Calu3 (cell line): ENCODE measurements around the gene TRIM32. TPM values are rescaled to one million over a fixed set of nuclear protein-coding genes. Genes with fewer than 3 reads are reported as not detected.

Experiments
- BruUV-seq: library from RNA; stranded (reverse); fragments of 400-500 nt; replicated peaks from 2 replicates; lab custom pipeline; 2021; lab: Mats Ljungman, UMichigan
- CTCF ChIA-PET: fragments of 300-600 bp; sonication (Branson Sonifier 250); formaldehyde crosslinking; loops from one replicate; lab custom pipeline; 2022; ENCODE audit warnings: antibody characterized with exemption; lab: Charles Lee
- DNase-seq: peaks from one replicate; pipeline ENCODE4 v3.0.0; 2022
- H3K27ac Mint-ChIP-seq: one replicate; pipeline ENCODE4 v1.8.0; 2022; ENCODE audit warnings: mixed read lengths; ENCODE audit not compliant: unreplicated experiment
- H3K27me3 Mint-ChIP-seq: one replicate; pipeline ENCODE4 v1.8.0; 2022; ENCODE audit warnings: mixed read lengths; ENCODE audit not compliant: unreplicated experiment
- H3K36me3 Mint-ChIP-seq: one replicate; pipeline ENCODE4 v1.8.0; 2022; ENCODE audit warnings: mild to moderate bottlenecking, moderate library complexity, mixed read lengths; ENCODE audit not compliant: insufficient read depth, unreplicated experiment
- H3K4me1 Mint-ChIP-seq: one replicate; pipeline ENCODE4 v1.8.0; 2022; ENCODE audit warnings: mild to moderate bottlenecking, low read depth, mixed read lengths; ENCODE audit not compliant: unreplicated experiment
- H3K4me3 Mint-ChIP-seq: one replicate; pipeline ENCODE4 v1.8.0; 2022; ENCODE audit warnings: mild to moderate bottlenecking, low read depth, moderate library complexity, mixed read lengths; ENCODE audit not compliant: unreplicated experiment
- H3K9me3 Mint-ChIP-seq: one replicate; pipeline ENCODE4 v1.8.0; 2022; ENCODE audit warnings: low read depth, mixed read lengths; ENCODE audit not compliant: unreplicated experiment
- intact Hi-C: fragments of 100-400 bp; cut with micrococcal nuclease; formaldehyde crosslinking; loops from one replicate; pipeline ENCODE4 v1.10.0; 2022; ENCODE audit not compliant: unreplicated experiment
- total RNA-seq: library from RNA; stranded (reverse); gene quantifications from 2 replicates; pipeline ENCODE4 v1.2.3, GENCODE V29; 2022
- TF ChIP-seq, protein P1 (sequence below): fragments of 200-600 bp; IDR thresholded peaks from one replicate; pipeline ENCODE4 v1.8.0; 2022; ENCODE audit warnings: antibody characterized with exemption; ENCODE audit not compliant: unreplicated experiment

The TRIM32 gene
- total RNA-seq, 1 experiment from 2014 or later: 9.3 TPM

DNA sequence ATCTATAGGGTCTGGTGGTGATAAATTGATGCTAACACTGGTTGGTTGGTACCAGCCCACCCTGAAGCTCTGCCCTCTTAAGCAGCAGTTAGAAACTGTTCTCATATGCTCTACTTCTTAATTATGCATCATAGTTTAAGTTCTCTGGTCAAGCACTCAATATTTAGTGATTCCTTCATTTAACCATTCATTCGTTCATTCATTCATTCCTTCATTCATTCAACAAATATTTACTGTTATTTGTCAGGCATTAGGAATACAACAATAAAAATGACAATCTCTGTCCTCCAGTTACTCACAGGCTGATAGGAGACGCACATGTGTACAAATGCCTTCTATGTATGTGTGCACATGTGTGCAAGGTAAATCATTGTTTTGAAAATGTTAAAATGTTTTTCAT lies 54.6 kb downstream of the TRIM32 start:
- DNase-seq: no peak
- Mint-ChIP-seq H3K9me3 (no peaks in the 10 kb centered on the region), H3K36me3 (no peaks in the 10 kb centered on the region), H3K27me3 (peaks cover 19% of the 10 kb centered on the region), H3K27ac (no peak overlapping the region), H3K4me1 (peaks cover 8% of the 10 kb centered on the region), H3K4me3 (no peak overlapping the region)
- TF ChIP-seq, protein P1, sequence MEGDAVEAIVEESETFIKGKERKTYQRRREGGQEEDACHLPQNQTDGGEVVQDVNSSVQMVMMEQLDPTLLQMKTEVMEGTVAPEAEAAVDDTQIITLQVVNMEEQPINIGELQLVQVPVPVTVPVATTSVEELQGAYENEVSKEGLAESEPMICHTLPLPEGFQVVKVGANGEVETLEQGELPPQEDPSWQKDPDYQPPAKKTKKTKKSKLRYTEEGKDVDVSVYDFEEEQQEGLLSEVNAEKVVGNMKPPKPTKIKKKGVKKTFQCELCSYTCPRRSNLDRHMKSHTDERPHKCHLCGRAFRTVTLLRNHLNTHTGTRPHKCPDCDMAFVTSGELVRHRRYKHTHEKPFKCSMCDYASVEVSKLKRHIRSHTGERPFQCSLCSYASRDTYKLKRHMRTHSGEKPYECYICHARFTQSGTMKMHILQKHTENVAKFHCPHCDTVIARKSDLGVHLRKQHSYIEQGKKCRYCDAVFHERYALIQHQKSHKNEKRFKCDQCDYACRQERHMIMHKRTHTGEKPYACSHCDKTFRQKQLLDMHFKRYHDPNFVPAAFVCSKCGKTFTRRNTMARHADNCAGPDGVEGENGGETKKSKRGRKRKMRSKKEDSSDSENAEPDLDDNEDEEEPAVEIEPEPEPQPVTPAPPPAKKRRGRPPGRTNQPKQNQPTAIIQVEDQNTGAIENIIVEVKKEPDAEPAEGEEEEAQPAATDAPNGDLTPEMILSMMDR: no peak
- CTCF ChIA-PET: no interaction called here
- intact Hi-C loops: no loop called here
- no TSS peak for BruUV-seq

DNA sequence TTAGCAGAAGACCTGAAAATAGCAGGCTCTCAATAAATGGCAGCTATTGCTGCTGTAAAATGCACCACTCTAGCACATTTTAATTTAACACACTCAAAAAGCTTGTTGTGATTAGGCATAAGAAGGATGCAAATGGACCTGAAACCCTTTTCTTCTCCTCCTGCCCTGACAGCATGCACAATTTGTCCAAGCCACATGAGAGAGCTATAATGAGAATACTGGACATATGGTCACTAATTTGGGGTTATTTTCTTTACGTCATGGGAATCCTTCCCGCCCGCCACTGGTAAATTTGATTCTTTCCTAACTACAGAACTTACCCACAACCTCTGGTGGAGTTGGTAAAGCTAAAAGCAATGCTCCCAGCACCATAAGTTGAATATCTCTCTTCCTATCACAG lies 62.1 kb downstream of the TRIM32 start:
- no peak overlapping the region for H3K4me3 Mint-ChIP-seq

DNA sequence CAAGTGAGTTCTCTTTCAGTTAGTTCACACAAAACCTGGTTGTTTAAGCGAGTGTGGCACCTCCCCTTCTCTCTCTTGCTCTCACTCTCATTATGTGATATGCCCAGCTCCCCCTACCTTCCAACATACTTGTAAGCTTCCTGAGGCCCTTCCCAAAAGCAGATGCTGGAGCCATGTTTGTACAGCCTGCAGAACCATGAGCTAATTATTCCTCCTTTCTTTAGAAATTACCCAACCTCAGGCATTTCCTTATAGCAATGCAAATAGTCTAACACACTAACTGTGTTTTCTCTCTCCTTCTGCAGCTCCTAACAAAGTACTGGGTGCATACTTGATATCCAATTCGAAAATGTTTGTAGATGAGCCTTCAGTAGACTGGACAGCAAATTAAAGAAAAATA lies 62.7 kb downstream of the TRIM32 start:
- CTCF ChIA-PET: no interaction called here
- Mint-ChIP-seq H3K27me3 (peaks cover 22% of the 10 kb centered on the region), H3K9me3 (peaks cover 6% of the 10 kb centered on the region), H3K36me3 (no peaks in the 10 kb centered on the region), H3K27ac (no peak overlapping the region), H3K4me1 (no peaks in the 10 kb centered on the region), H3K4me3 (no peak overlapping the region)
- BruUV-seq: no TSS peak
- no peak for DNase-seq
- TF ChIP-seq, protein P1: no peak
- intact Hi-C loops: no loop called here

More for the DNA sequence above, 62.1 kb downstream of the TRIM32 start:
- Mint-ChIP-seq H3K27ac (no peak overlapping the region), H3K27me3 (peaks cover 28% of the 10 kb centered on the region), H3K36me3 (no peaks in the 10 kb centered on the region), H3K4me1 (no peaks in the 10 kb centered on the region), H3K9me3 (peaks cover 6% of the 10 kb centered on the region)
- intact Hi-C loops: no loop called here
- DNase-seq: no peak
- TF ChIP-seq, protein P1: no peak
- CTCF ChIA-PET: interaction anchor here (0.8 kb wide), 1 partner anchor 12 kb away, joined by 4 read pairs; no protein-coding TSS in a partner anchor
- BruUV-seq: no TSS peak

DNA sequence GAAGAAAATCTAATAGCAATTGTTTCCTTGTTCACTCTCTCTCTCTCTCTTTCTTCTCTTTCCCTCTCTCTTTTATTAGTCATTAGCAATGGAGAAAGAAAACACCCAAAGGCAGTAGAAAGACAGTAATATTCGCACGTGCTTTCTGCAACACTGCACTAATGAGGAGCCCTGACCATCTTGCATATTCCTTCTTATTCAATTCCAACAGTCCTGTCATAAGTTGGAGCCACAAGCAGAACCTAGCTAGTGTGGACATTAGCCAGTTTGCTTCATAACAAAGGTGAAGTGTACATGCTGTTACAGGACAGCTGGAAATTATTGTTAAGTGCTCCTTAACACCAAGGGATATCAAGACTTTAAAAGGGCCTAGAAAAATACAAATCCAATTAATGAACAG lies 63.4 kb downstream of the TRIM32 start:
- H3K27ac Mint-ChIP-seq: no peak overlapping the region
- DNase-seq: no peak
- no peaks in the 10 kb centered on the region for H3K36me3 Mint-ChIP-seq
- CTCF ChIA-PET: no interaction called here
- intact Hi-C loops: no loop called here
- peaks cover 6% of the 10 kb centered on the region for H3K9me3 Mint-ChIP-seq
- TF ChIP-seq, protein P1: no peak
- BruUV-seq: no TSS peak
- H3K27me3 Mint-ChIP-seq: peaks cover 14% of the 10 kb centered on the region
- H3K4me1 Mint-ChIP-seq: no peaks in the 10 kb centered on the region
- no peak overlapping the region for H3K4me3 Mint-ChIP-seq
